Liver (tissue), 9 donors: ENCODE data around the gene SFT2D2. TPM values are rescaled to one million over a fixed set of nuclear protein-coding genes. Genes with fewer than 3 reads are reported as not detected.

Experiments
- DNase-seq: peaks from one replicate; pipeline ENCODE4 v3.0.0-alpha.2; 2017; ENCODE audit warnings: low spot score
- H3K27ac ChIP-seq, 2 donors: one replicate each; pipeline ENCODE4 v1.7.0; 2013; ENCODE audit warnings: inconsistent platforms in 2 of 2, low read length in 2 of 2, control low read depth in 1 of 2, low read depth in 1 of 2, mild to moderate bottlenecking in 1 of 2
- H3K27me3 ChIP-seq, 4 donors: one replicate each; pipeline versions ENCODE4 v1.6.1 to v1.7.0; 2013; ENCODE audit warnings: low read length in 3 of 4, inconsistent platforms in 1 of 4, mild to moderate bottlenecking in 1 of 4, moderate library complexity in 1 of 4; ENCODE audit not compliant: control insufficient read depth in 4 of 4, insufficient read depth in 4 of 4
- H3K36me3 ChIP-seq, 4 donors: one replicate each; pipeline versions ENCODE4 v1.6.1 to v1.7.0; 2013; ENCODE audit warnings: low read length in 3 of 4, mild to moderate bottlenecking in 3 of 4, low read depth in 1 of 4, moderate library complexity in 1 of 4; ENCODE audit not compliant: control insufficient read depth in 4 of 4, insufficient read depth in 3 of 4
- H3K4me1 ChIP-seq, 4 donors: one replicate each; pipeline versions ENCODE4 v1.6.1 to v1.7.0; 2013; ENCODE audit warnings: low read length in 3 of 4, mild to moderate bottlenecking in 3 of 4, moderate library complexity in 1 of 4; ENCODE audit not compliant: control insufficient read depth in 4 of 4, insufficient read depth in 4 of 4
- H3K4me3 ChIP-seq, 3 donors: one replicate each; pipeline versions ENCODE4 v1.6.1 to v1.7.0; 2013; ENCODE audit warnings: low read length in 3 of 3, control low read depth in 1 of 3, low read depth in 1 of 3, mild to moderate bottlenecking in 1 of 3
- H3K9ac ChIP-seq, 2 donors: one replicate each; pipeline ENCODE4 v1.7.0; 2013; ENCODE audit warnings: low read length in 2 of 2, mild to moderate bottlenecking in 2 of 2, moderate library complexity in 2 of 2, control low read depth in 1 of 2, low read depth in 1 of 2
- H3K9me3 ChIP-seq, 4 donors: one replicate each; pipeline versions ENCODE4 v1.6.1 to v1.7.0; 2013; ENCODE audit warnings: low read length in 3 of 4; ENCODE audit not compliant: control insufficient read depth in 4 of 4
- ATF3 ChIP-seq: IDR thresholded peaks from 2 replicates; pipeline ENCODE4 v1.6.1; 2016; ENCODE audit warnings: antibody characterized with exemption
- CTCF ChIP-seq: fragments of 150-350 bp; IDR thresholded peaks from 2 replicates; pipeline ENCODE4 v1.5.1; 2017; ENCODE audit warnings: improper control_type of control experiment, low read depth, low read length; ENCODE audit not compliant: missing input control
- EGR1 ChIP-seq, 2 donors: IDR thresholded peaks; 2 replicates each; pipeline ENCODE4 v1.6.1; 2016 to 2018; ENCODE audit warnings: antibody characterized with exemption in 2 of 2, low read depth in 2 of 2
- FOXA1 ChIP-seq: IDR thresholded peaks from 2 replicates; pipeline ENCODE4 v1.6.1; 2016; ENCODE audit warnings: antibody characterized with exemption
- FOXA2 ChIP-seq: IDR thresholded peaks from 2 replicates; pipeline ENCODE4 v1.6.1; 2016; ENCODE audit warnings: antibody characterized with exemption
- GABPA ChIP-seq, 2 donors: IDR thresholded peaks in 1 of 2; conservative IDR thresholded peaks in 1 of 2; 2 replicates each; pipeline ENCODE4 v1.6.1; 2016; ENCODE audit warnings: antibody characterized with exemption in 2 of 2, mild to moderate bottlenecking in 1 of 2, moderate library complexity in 1 of 2
- HNF4A ChIP-seq, 2 donors: conservative IDR thresholded peaks; 2 replicates each; pipeline ENCODE4 v1.6.1; 2016; ENCODE audit warnings: antibody characterized with exemption in 2 of 2, mild to moderate bottlenecking in 2 of 2
- HNF4G ChIP-seq: IDR thresholded peaks from 2 replicates; pipeline ENCODE4 v1.6.1; 2016; ENCODE audit warnings: antibody characterized with exemption
- JUND ChIP-seq, 2 donors: IDR thresholded peaks; 2 replicates each; pipeline ENCODE4 v1.6.1; 2016; ENCODE audit warnings: antibody characterized with exemption in 2 of 2
- MAX ChIP-seq: IDR thresholded peaks from 2 replicates; pipeline ENCODE4 v1.6.1; 2016; ENCODE audit warnings: antibody characterized with exemption
- NR2F2 ChIP-seq: IDR thresholded peaks from 2 replicates; pipeline ENCODE4 v1.6.1; 2016; ENCODE audit warnings: antibody characterized with exemption
- RAD21 ChIP-seq, 2 donors: IDR thresholded peaks; 2 replicates each; pipeline ENCODE4 v1.6.1; 2016; ENCODE audit warnings: antibody characterized with exemption in 2 of 2, mild to moderate bottlenecking in 2 of 2
- REST ChIP-seq: IDR thresholded peaks from 2 replicates; pipeline ENCODE4 v1.6.1; 2016; ENCODE audit warnings: antibody characterized with exemption, mild to moderate bottlenecking
- RXRA ChIP-seq, 2 donors: IDR thresholded peaks; 2 replicates each; pipeline ENCODE4 v1.6.1; 2017 to 2018; ENCODE audit warnings: antibody characterized with exemption in 2 of 2, mild to moderate bottlenecking in 1 of 2
- SP1 ChIP-seq: IDR thresholded peaks from 2 replicates; pipeline ENCODE4 v1.6.1; 2018; ENCODE audit warnings: antibody characterized with exemption, mild to moderate bottlenecking
- TAF1 ChIP-seq: conservative IDR thresholded peaks from 2 replicates; pipeline ENCODE4 v1.6.1; 2016; ENCODE audit warnings: antibody characterized with exemption, mild to moderate bottlenecking
- YY1 ChIP-seq: IDR thresholded peaks from 2 replicates; pipeline ENCODE4 v1.6.1; 2016; ENCODE audit warnings: antibody characterized with exemption, mild to moderate bottlenecking
- ZBTB33 ChIP-seq: IDR thresholded peaks from 2 replicates; pipeline ENCODE4 v1.6.1; 2016; ENCODE audit warnings: antibody characterized with exemption
- WGBS: extraction: QIAGEN DNeasy Blood & Tissue Kit; methylation state at CpG from one replicate; pipeline ENCODE4 v1.1.7; 2013; 5-methylcytosine and 5-hydroxymethylcytosine counted together
- polyA plus RNA-seq, 2 donors: library from polyadenylated mRNA; stranded (reverse) in 1 of 2; unstranded in 1 of 2; fragments of 200-250 nt in 1 of 2; fragments of >200 nt in 1 of 2; fragmentation: Nextera tagmentation in 1 of 2; extraction: Ambion mirVana in 1 of 2; gene quantifications; one replicate each; pipeline versions ENCODE4 v1.2.1 to v1.2.3, GENCODE V29; 2013 to 2015
- total RNA-seq, 2 donors: library from RNA; depleted of rRNA; stranded (reverse); fragments of >200 nt; gene quantifications; one replicate each; pipeline ENCODE4 v1.2.3, GENCODE V29; 2014
- donor health status: healthy.
- donor health status: healthy.
- donor health status: healthy.
- donor health status: healthy.
- donor health status: healthy.

The SFT2D2 gene
- total and polyA plus RNA-seq, 4 donors, result 3.8 to 34.6 (median 25.4) TPM

GRCh38 chr1:168195199-168196135 is 30.3 kb upstream of the SFT2D2 start:
- Histone ChIP-seq H3K4me3 (no peak overlapping the region), H3K9me3 (no peaks in the 10 kb centered on the region), H3K27me3 (no peaks in the 10 kb centered on the region), H3K4me1 (no peaks in the 10 kb centered on the region), H3K27ac (no peak overlapping the region), H3K36me3 (peaks cover 4 to 36% (median 19%) of the 10 kb centered on the region in 4 donors), H3K9ac (no peak overlapping the region)
- DNase-seq, result no peak
- WGBS, result over 99% methylated on average over 4 of the region's 4 CpGs
- no peak for TF ChIP-seq HNF4A (conservative IDR thresholded peaks at IDR 0.05)
- TF ChIP-seq NR2F2, result no peak
- no peak for TF ChIP-seq HNF4G
- no peak for TF ChIP-seq YY1
- no peak for TF ChIP-seq ATF3
- TF ChIP-seq ZBTB33, result no peak
- no peak for TF ChIP-seq EGR1 (IDR thresholded peaks at IDR 0.05; ENCODE audit: low read depth in 2 of 2)
- TF ChIP-seq FOXA2, result no peak
- no peak for TF ChIP-seq JUND (IDR thresholded peaks at IDR 0.05)
- TF ChIP-seq FOXA1, result no peak
- no peak for TF ChIP-seq MAX
- no peak for TF ChIP-seq TAF1
- TF ChIP-seq REST, result no peak
- no peak for TF ChIP-seq RXRA (IDR thresholded peaks at IDR 0.05)
- no peak for TF ChIP-seq CTCF
- TF ChIP-seq RAD21 (IDR thresholded peaks at IDR 0.05), result no peak
- no peak for TF ChIP-seq GABPA (IDR thresholded peaks at IDR 0.05 in 1 of 2, conservative IDR thresholded peaks at IDR 0.05 in 1 of 2)
- TF ChIP-seq SP1, result no peak
